Breast epithelium (tissue), 4 donors: ENCODE data around the gene ALK. TPM values are rescaled to one million over a fixed set of nuclear protein-coding genes. Genes with fewer than 3 reads are reported as not detected.

Experiments used
- DNase-seq, 2 donors: peaks; one replicate each; pipeline ENCODE4 v3.0.0-alpha.2; 2019; ENCODE audit warnings: low spot score in 2 of 2
- H3K27ac ChIP-seq, 2 donors: fragments of 200-600 bp; sonication (generic) in 1 of 2; one replicate each; pipeline ENCODE4 v1.5.1; 2016 to 2019; ENCODE audit warnings: mild to moderate bottlenecking in 1 of 2
- H3K27me3 ChIP-seq, 2 donors: fragments of 200-600 bp; sonication (generic) in 1 of 2; one replicate each; pipeline versions ENCODE4 v1.5.1 to v1.6.0; 2017 to 2019; ENCODE audit warnings: control low read depth in 1 of 2, mild to moderate bottlenecking in 1 of 2
- H3K36me3 ChIP-seq: fragments of 200-600 bp; one replicate; pipeline ENCODE4 v1.5.1; 2019
- H3K4me1 ChIP-seq, 2 donors: fragments of 200-600 bp; sonication (generic); one replicate each; pipeline ENCODE4 v1.5.1; 2016 to 2019; ENCODE audit warnings: control low read depth in 1 of 2
- H3K4me3 ChIP-seq, 3 donors: fragments of 200-600 bp; sonication (generic); 1 replicate in 2 of 3; 2 replicates in 1 of 3; pipeline ENCODE4 v1.5.1; 2016 to 2019; ENCODE audit warnings: mild to moderate bottlenecking in 3 of 3, moderate library complexity in 2 of 3
- H3K9me3 ChIP-seq, 2 donors: fragments of 200-600 bp; sonication (generic) in 1 of 2; one replicate each; pipeline ENCODE4 v1.5.1; 2016 to 2019; ENCODE audit warnings: control low read depth in 1 of 2
- POLR2A ChIP-seq: fragments of 450-650 bp; IDR thresholded peaks from one replicate; pipeline ENCODE4 v1.6.1; 2016; ENCODE audit warnings: antibody characterized with exemption, mild to moderate bottlenecking, moderate library complexity
- POLR2AphosphoS5 ChIP-seq, 3 donors: sonication (generic); formaldehyde crosslinking; IDR thresholded peaks; one replicate each; pipeline ENCODE4 v1.6.1; 2017; ENCODE audit warnings: antibody characterized with exemption in 3 of 3
- intact Hi-C: fragments of 100-400 bp; cut with DNase I; formaldehyde crosslinking; loops from one replicate; pipeline ENCODE4 v1.15.1; 2023; ENCODE audit warnings: low total_unique reads
- total RNA-seq, 3 donors: library from RNA; depleted of rRNA; stranded (reverse); fragments of >200 nt; gene quantifications; one replicate each; pipeline ENCODE4 v1.1.0, GENCODE V29; 2016
- TF ChIP-seq, protein P1 (sequence below), 3 donors: fragments of 450-650 bp; IDR thresholded peaks; one replicate each; pipeline ENCODE4 v1.5.1; 2016 to 2017; ENCODE audit warnings: antibody characterized with exemption in 3 of 3, mild to moderate bottlenecking in 3 of 3, moderate library complexity in 3 of 3

ALK gene
- total RNA-seq, 3 donors from 2014 or later = 0.33 to 5.6 (median 0.64) TPM

DNA sequence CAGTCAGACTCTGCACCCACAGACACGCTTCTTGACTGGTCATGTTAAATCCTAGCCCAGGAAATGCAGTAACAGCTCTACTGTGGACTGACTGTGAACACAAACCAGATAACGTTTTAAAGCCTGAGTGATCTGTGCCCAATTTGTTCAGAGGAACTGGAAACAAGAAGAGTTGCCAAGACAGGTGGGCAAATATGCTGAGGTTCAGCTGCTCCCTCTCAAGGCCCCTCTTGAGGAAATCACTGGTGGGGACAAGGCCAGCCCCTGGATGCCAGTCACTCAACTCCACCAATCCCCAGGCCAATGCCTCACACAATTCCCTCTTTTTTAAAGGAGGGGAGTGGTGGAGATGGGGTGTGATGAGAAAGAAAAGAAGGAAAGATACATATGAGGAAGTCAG is 261.2 kb downstream of the ALK start:
- intact Hi-C loops = no loop called here
- no peak for DNase-seq
- no peak overlapping the region for H3K4me3 ChIP-seq
- H3K27ac ChIP-seq = no peak overlapping the region
- TF ChIP-seq POLR2A (no peak), POLR2AphosphoS5 (IDR thresholded peaks at IDR 0.05) (no peak)
- TF ChIP-seq, protein P1, sequence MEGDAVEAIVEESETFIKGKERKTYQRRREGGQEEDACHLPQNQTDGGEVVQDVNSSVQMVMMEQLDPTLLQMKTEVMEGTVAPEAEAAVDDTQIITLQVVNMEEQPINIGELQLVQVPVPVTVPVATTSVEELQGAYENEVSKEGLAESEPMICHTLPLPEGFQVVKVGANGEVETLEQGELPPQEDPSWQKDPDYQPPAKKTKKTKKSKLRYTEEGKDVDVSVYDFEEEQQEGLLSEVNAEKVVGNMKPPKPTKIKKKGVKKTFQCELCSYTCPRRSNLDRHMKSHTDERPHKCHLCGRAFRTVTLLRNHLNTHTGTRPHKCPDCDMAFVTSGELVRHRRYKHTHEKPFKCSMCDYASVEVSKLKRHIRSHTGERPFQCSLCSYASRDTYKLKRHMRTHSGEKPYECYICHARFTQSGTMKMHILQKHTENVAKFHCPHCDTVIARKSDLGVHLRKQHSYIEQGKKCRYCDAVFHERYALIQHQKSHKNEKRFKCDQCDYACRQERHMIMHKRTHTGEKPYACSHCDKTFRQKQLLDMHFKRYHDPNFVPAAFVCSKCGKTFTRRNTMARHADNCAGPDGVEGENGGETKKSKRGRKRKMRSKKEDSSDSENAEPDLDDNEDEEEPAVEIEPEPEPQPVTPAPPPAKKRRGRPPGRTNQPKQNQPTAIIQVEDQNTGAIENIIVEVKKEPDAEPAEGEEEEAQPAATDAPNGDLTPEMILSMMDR (IDR thresholded peaks at IDR 0.05) = no peak
- no peaks in the 10 kb centered on the region for H3K9me3 ChIP-seq
- no peaks in the 10 kb centered on the region for H3K36me3 ChIP-seq
- no peaks in the 10 kb centered on the region for H3K4me1 ChIP-seq
- H3K27me3 ChIP-seq = no peaks in the 10 kb centered on the region

DNA sequence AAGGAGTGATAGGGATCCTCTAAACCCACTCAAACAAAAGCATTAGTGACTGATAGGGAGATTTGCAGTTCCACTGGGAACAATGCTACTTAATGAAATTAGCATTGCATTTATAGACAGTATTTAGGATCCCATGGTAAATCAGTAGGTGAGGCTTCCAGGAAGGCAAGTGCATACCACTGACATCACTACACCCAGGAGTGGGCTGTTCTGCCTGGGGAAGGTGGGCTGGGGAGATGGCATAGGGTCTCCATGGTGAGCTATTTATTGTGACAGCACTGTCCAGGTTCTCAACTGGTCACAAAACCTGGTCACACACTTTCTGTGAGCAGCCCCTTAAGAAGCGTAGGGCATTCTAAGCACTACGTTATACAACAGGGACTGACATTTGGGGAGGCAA is 262.2 kb downstream of the ALK start:
- intact Hi-C loops = no loop called here
- Histone ChIP-seq H3K36me3 (no peaks in the 10 kb centered on the region), H3K9me3 (no peaks in the 10 kb centered on the region), H3K4me3 (no peak overlapping the region), H3K4me1 (no peaks in the 10 kb centered on the region), H3K27ac (peak overlapping the region in 1 of 2 donors; percentile 73), H3K27me3 (no peaks in the 10 kb centered on the region)
- DNase-seq = no peak
- no peak for TF ChIP-seq POLR2AphosphoS5 (IDR thresholded peaks at IDR 0.05)
- TF ChIP-seq, protein P1 (IDR thresholded peaks at IDR 0.05) = no peak
- no peak for TF ChIP-seq POLR2A

DNA sequence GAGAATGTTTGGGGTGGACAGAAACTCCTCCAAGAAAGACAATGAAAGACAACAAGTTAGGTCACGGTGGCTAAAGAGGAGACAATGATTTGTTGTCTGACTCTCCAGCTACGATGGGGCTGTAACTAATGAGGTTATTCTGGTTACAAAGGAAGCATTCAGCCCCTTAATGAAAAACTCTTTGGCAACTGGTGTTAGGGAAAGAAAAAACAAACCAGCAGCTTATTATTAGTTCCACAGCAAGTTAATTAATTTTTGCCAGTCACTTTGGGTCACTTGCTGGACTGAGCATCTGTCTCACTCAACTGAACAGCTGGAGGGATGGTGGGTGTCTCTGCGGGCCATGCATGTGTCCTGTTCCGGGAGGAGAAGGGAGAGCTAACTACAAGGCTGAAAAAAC is 263.7 kb downstream of the ALK start:
- no peaks in the 10 kb centered on the region for H3K36me3 ChIP-seq

DNA sequence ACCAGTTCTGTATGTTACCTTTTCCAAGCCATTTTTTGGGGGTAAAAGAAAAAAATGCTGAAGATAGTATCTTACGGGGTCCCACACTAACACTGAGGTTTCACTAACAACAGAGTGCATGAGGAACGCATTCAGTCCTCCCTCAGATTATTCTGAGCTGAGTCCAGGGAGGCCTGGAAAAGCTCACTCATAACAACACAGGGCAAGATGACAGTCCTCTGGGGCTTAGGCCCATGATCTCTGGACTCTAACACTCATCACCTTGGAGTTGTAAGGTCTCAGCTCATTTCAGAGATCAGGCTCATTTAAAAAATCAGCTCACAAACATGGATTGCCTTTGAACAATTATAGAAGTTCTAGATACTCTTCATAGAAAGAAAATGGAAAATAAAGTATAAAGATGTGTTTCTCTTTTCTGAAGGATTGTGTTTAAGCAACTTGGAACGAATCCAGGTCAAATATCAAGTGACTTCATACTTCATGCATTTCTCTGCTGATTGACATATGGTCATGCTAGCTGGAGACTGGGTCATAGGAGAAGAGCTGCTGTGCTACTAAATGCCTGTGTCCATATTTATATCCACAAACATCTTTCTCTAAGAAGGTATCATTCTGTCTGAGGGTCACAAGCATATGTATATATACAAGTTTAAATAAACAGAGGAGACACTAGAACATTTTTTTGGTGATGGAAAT is 265.8 kb downstream of the ALK start:
- no peak for DNase-seq
- intact Hi-C loops = no loop called here

More for the DNA sequence above, 263.7 kb downstream of the ALK start:
- H3K4me3 ChIP-seq = no peak overlapping the region
- no peaks in the 10 kb centered on the region for H3K27me3 ChIP-seq
- no peak for DNase-seq
- H3K9me3 ChIP-seq = no peaks in the 10 kb centered on the region
- TF ChIP-seq POLR2A (no peak), POLR2AphosphoS5 (IDR thresholded peaks at IDR 0.05) (no peak)
- TF ChIP-seq, protein P1 (IDR thresholded peaks at IDR 0.05) = no peak
- H3K4me1 ChIP-seq = no peaks in the 10 kb centered on the region
- intact Hi-C loops = no loop called here
- H3K27ac ChIP-seq = peak overlapping the region; percentile 73 to 77

DNA sequence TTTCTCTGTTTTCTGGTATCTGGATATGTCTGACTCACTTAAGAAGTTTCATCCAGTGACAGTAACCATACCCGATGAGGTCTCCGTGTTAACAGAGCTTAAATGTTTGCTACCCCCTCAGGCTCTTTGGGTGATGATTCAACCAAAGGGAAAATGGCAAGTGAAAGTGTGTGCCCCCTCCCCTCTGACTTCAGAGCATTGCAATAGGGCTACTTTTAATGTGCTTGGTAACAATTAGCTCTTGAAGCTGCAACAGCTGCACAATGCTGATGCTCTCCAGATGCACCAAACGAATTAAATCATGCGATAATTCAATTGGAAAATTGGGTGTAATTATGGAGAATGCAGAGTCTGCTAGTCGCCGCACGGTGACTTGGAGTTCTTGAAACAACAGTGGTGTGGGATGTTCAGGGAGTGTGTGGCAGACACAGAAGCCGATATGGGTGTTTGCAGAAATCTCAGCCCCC is 270.7 kb downstream of the ALK start:
- Histone ChIP-seq H3K9me3 (peaks cover 0 to 12% of the 10 kb centered on the region in 2 donors), H3K4me3 (no peak overlapping the region), H3K36me3 (no peaks in the 10 kb centered on the region), H3K4me1 (no peaks in the 10 kb centered on the region), H3K27ac (no peak overlapping the region), H3K27me3 (no peaks in the 10 kb centered on the region)
- TF ChIP-seq, protein P1 (IDR thresholded peaks at IDR 0.05) = no peak
- TF ChIP-seq POLR2A (no peak), POLR2AphosphoS5 (IDR thresholded peaks at IDR 0.05) (no peak)
- intact Hi-C loops = no loop called here
- no peak for DNase-seq

More for the DNA sequence above, 265.8 kb downstream of the ALK start:
- no peaks in the 10 kb centered on the region for H3K9me3 ChIP-seq
- H3K36me3 ChIP-seq = no peaks in the 10 kb centered on the region
- H3K4me3 ChIP-seq = no peak overlapping the region
- no peaks in the 10 kb centered on the region for H3K27me3 ChIP-seq
- H3K4me1 ChIP-seq = no peaks in the 10 kb centered on the region
- peak overlapping the region in 1 of 2 donors; percentile 73 for H3K27ac ChIP-seq
- TF ChIP-seq, protein P1 (IDR thresholded peaks at IDR 0.05) = no peak
- no peak for TF ChIP-seq POLR2A
- no peak for TF ChIP-seq POLR2AphosphoS5 (IDR thresholded peaks at IDR 0.05)
